Measurements from ENCODE around the gene LYPD8.

LYPD8 gene

GRCh38 chr1:248756636-248757035 lies 1.1 kb upstream of the LYPD8 start:
- DNase-seq, result no peak

- DNase-seq, result no peak
Observed at GRCh38 chr1:248756151-248756550, 592 bp upstream of the LYPD8 start.

GRCh38 chr1:248753708-248754280 lies 1.8 kb downstream of the LYPD8 start:
- DNase-seq, result no peak

GRCh38 chr1:248753029-248753594 lies 2.4 kb downstream of the LYPD8 start:
- DNase-seq, result no peak

GRCh38 chr1:248752161-248753028 lies 3.2 kb downstream of the LYPD8 start:
- no peak for DNase-seq

- DNase-seq, result no peak
Observed at GRCh38 chr1:248751635-248752034, 3.9 kb downstream of the LYPD8 start.

- DNase-seq, result no peak
Observed at GRCh38 chr1:248751142-248751541, 4.4 kb downstream of the LYPD8 start.

GRCh38 chr1:248750496-248750895 lies 5.1 kb downstream of the LYPD8 start:
- DNase-seq, result no peak

GRCh38 chr1:248748211-248748610 lies 7.3 kb downstream of the LYPD8 start:
- DNase-seq, result no peak

- DNase-seq, result no peak
Observed at GRCh38 chr1:248740876-248741275, 14.7 kb downstream of the LYPD8 start.

GRCh38 chr1:248739572-248740205 lies 15.9 kb downstream of the LYPD8 start:
- no peak for DNase-seq

- no peak for DNase-seq
Observed at GRCh38 chr1:248737457-248737856, 18.1 kb downstream of the LYPD8 start.

- DNase-seq, result no peak
Observed at GRCh38 chr1:248736977-248737376, 18.6 kb downstream of the LYPD8 start.

- no peak for DNase-seq
Observed at GRCh38 chr1:248733566-248733965, 22.0 kb downstream of the LYPD8 start.

- DNase-seq, result no peak
Observed at GRCh38 chr1:248730507-248731335, 24.8 kb downstream of the LYPD8 start.

GRCh38 chr1:248714248-248714647 lies 41.3 kb downstream of the LYPD8 start:
- no peak for DNase-seq

- DNase-seq, result no peak
Observed at GRCh38 chr1:248710305-248710900, 45.2 kb downstream of the LYPD8 start.

- DNase-seq, result no peak
Observed at GRCh38 chr1:248704606-248705005, 51.0 kb downstream of the LYPD8 start.

- DNase-seq, result no peak
Observed at GRCh38 chr1:248703674-248704073, 51.9 kb downstream of the LYPD8 start.

GRCh38 chr1:248702714-248703113 lies 52.8 kb downstream of the LYPD8 start, which contains the start of gene OR14I1:
Gene OR14I1 (minus strand): TSS chr1:248702766.
- DNase-seq, result no peak

GRCh38 chr1:248699099-248699498 lies 56.5 kb downstream of the LYPD8 start:
- no peak for DNase-seq

- no peak for DNase-seq
Observed at GRCh38 chr1:248697907-248698306, 57.7 kb downstream of the LYPD8 start.

Data from stimulated activated CD4-positive, alpha-beta T cell treated with anti-CD3 and anti-CD28 coated beads, Interleukin-1b, Interleukin-23, amount 100 ng/mL, for 48 hours (primary cell).